Sigmoid colon (tissue), 3 donors: ENCODE measurements around the gene PXDN.

Source experiments
- CTCF ChIP-seq, 4 experiments: fragments of 450-650 bp in 3 of 4; fragments of 200-600 bp in 1 of 4; IDR thresholded peaks; one replicate each; pipeline ENCODE4 v1.5.1; 2016 to 2019; ENCODE audit warnings: antibody characterized with exemption in 4 of 4, mild to moderate bottlenecking in 3 of 4, moderate library complexity in 2 of 4
- POLR2A ChIP-seq, 2 donors: fragments of 450-650 bp; IDR thresholded peaks; one replicate each; pipeline ENCODE4 v1.6.1; 2016; ENCODE audit warnings: antibody characterized with exemption in 2 of 2, mild to moderate bottlenecking in 2 of 2, moderate library complexity in 2 of 2

GRCh38 chr2:1696472-1696871 is 47.8 kb downstream of the PXDN start:
- TF ChIP-seq POLR2A (IDR thresholded peaks at IDR 0.05) (no peak), CTCF (IDR thresholded peaks at IDR 0.05) (no peak)
